ENCODE data around the gene C2CD2. TPM values are rescaled to one million over a fixed set of nuclear protein-coding genes. Genes with fewer than 3 reads are reported as not detected.

The C2CD2 gene
- total RNA-seq, 1 donor from 2014 or later: 8.3 TPM

DNA sequence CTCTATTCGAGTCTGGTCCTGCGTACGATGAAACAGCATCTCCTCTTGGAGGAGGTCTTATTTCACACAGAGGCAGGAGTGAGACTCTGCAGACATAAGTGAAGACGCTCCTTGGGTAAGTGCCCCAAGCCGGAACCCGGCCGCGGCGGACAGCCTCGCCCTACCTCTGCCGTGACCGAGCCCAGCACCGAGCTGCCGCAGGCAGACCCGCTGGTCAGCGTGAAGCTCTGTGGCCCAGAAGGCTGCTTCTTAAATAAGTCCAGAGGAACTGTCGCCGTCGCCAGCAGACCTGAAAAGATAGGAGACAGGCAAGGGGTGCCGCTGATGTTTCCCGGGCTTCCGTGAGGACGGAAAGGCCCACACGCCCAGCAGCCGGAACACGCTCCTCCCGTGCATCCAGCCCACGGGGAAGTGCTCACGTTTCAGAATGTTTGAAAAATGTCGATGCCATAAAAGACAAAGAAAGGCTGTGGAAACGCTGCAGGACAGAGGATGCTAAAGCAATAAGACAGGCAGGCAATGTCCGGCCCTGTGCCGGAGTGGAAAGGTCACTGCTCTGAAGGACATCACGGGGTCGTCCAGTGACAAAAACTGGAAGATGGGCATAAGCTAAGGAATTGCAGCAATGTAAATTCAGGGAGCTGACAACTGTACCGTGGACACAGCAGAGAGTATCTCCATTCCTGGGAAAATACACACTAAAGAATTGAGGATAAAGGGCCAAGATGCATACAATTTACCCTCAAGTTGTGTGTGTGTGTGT is 46.1 kb downstream of the C2CD2 start:
- no peak for DNase-seq

DNA sequence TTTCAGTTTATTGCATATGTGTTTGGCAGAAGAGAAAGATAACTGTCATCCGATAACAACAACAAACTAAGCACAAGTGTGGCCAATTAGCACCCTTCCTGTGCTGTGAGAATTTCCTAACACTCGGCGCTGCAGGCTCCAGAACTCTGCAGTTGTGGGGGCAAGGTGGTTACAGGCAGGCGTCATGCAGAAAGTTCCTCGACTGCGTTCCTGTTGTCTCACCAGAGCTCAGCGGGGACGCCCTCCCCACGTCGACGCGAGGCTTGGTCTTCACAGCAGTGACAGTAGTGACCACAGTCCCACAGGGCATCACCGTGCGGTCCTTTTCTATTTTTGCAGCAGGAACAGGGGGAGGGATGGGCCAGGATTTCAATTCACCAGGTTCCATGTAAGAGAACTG is 47.0 kb downstream of the C2CD2 start:
- DNase-seq: no peak

GRCh38 chr21:41903559-41904351 is 50.1 kb downstream of the C2CD2 start:
- no peak for DNase-seq

DNA sequence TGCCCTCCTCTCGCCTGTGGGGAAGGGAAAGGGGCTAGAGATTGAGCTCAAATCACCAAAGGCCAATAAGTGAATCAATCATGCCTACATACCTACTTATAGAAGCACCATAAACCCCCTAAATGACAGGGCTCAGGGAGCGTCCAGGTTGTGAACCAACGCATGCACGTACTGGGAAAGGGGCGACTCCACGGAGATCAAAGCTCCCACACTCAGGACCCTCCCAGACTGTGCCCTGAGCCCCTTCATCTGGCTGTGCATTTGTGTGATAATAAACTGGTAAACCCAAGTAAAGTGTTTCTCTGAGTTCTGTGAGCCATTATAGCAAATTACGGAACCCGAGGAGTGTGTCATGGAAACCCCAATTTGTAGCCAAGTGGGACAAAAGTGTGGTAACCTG is 50.9 kb downstream of the C2CD2 start:
- no peak for DNase-seq

DNA sequence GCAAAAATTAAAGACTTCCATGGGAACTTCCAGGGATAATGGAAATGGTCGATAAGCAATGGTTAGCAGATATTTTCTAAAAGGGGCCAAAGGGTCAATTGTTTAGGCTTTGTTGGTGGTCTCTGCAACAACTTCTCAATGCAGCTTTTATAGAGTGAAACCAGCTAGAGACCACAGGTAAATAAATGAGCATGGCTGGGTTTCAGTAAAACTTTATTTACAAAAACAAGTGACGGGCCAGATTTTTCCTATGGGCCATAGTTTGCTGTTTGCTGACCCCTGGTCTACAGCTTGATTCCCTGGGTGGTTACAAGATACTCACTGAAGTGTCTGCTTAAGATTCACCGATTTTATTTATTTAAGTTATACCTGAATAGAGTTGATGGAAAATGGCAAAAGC is 52.0 kb downstream of the C2CD2 start:
- no peak for DNase-seq

DNA sequence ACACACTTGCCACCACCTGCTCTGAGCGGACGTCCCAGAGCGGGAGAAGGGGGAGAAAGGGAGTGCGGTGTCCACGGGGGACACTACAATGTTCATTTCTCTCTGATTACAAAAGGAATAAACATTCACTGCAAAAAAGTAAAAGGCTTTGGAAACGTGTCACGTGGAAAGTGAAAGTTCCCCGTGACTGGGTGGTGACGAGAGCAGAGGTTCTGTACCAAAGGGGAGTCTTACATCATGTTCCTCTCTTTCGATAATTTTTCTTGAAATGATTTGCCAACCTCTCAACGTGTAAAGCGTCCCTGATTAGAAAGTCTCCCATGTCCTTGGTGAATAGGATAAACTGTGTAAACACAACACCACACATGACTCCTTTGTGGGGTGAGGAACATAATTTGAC is 52.7 kb downstream of the C2CD2 start:
- no peak for DNase-seq

DNA sequence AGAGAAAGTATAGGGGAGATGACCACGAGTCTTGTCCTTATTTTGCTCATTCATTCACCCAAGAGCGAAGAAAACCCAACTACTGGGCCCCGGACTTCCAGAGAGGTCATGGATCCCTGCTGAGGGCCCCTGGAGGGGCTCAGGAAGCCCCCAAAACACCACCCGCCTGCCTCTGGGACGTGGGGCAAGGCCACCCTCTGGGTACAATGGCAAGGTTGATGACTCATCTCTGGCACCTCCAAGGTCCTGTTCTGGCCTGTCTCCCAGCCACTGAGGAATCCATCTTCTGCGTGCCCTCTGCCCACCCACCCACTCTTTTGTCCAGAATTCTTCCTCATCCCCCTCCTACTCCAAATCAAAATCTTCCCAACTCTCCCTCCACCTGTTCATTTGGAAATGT is 53.4 kb downstream of the C2CD2 start:
- DNase-seq: no peak

GRCh38 chr21:41899426-41900202 is 54.2 kb downstream of the C2CD2 start:
- no peak for DNase-seq

DNA sequence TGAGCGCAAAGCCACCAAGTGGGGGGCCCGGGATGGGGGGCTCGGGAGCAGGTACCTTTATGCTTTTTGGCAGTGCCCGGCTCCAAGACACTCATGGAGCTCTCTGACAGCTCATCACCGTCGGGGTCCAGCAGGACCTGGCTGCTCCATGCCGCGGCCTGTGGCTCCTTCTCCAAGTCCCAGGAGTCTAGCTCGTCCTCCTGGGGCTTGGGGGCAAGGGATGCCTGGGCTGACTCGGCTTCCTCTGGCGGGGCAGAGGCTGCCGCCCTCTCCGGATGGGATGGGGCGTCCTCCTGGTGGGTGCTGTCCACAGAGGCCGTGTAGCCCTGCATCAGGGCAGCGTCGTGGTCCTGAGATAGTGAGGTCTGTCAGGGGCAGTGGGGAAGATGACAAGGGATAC is 54.8 kb downstream of the C2CD2 start:
- no peak for DNase-seq

- DNase-seq: no peak
Observed at GRCh38 chr21:41897700-41898099, 56.1 kb downstream of the C2CD2 start.

DNA sequence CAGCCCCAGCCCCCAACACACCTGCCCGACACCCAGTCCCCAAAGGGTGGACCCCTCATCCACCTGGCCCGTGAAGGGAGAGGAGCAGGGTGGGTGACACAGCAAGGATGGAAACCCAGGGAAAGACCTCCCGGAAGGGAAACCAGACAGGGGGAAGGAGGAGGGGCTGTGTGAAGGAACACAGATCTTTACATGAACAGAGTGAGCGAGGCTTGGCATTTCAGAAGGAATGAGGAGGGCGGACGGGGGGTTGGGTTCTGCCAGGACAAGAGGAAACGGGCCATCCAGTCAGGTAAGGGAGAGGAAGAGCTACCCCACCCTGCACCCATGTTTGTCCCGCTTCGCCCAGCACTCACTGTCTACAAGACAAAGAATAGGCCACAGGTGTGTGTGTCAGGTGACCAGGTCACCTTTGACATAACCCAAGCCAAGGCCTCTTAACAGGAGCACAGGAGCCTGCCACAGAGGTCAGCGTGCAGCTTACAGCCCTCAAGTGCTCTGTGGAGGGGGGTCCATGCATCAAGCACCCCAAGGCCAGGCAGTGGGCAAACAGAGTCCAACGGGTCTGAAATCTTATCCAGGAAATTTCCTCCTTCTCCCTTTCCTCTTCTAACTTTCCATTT is 56.7 kb downstream of the C2CD2 start:
- no peak for DNase-seq

- no peak for DNase-seq
Observed at GRCh38 chr21:41895643-41896493, 58.0 kb downstream of the C2CD2 start.

GRCh38 chr21:41894922-41895557 is 58.8 kb downstream of the C2CD2 start:
- DNase-seq: no peak

DNA sequence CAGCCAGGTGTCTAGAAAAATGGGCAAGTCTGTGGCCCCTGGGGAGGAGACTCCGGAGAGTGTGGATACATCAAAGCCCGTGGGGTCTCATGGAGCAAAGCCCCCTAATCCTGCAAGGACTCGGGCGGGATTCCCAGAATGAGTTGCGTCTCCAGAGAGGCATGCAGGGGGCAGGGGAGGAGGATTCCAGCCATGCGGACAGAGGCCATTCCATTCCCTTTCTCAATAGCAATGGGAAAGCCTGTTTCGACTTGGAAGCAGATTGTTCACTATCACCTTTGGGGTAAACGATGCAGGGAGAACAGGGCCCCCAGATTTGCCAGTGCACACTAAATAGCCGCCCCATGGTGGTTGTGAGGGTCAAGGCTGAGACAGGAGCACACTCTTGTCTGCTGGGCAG is 59.3 kb downstream of the C2CD2 start:
- no peak for DNase-seq

- no peak for DNase-seq
Observed at GRCh38 chr21:41892726-41893125, 61.1 kb downstream of the C2CD2 start.

DNA sequence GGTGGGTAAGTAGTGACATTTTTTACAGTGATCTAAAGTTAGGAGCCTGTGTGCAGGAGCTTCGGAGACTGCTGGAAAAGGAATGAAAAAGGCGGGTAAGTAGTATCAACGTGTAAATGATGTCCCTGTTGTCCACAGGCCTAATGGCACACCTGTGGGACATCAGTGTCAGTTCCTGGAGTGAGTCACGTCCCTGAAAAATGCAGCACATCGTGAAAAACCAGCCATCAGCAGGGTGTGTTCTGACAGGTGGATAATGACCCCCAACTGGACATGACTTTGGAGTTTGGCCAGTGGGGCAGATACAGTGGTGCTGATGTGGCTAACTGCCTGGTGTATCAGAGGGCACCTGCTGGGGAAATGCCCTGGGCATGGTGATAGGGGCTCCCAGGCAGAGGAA is 62.7 kb downstream of the C2CD2 start:
- no peak for DNase-seq

- DNase-seq: no peak
Observed at GRCh38 chr21:41890355-41890754, 63.5 kb downstream of the C2CD2 start.

- no peak for DNase-seq
Observed at GRCh38 chr21:41888749-41889376, 65.0 kb downstream of the C2CD2 start.

- DNase-seq: no peak
Observed at GRCh38 chr21:41887667-41888066, 66.2 kb downstream of the C2CD2 start.

GRCh38 chr21:41886328-41886727 is 67.5 kb downstream of the C2CD2 start:
- no peak for DNase-seq
